Sigmoid colon (tissue), 7 donors: ENCODE data around the gene CDC42BPG. TPM values are rescaled to one million over a fixed set of nuclear protein-coding genes. Genes with fewer than 3 reads are reported as not detected.
A peak's percentile ranks its signal among the peaks of the same experiment; 100 is the strongest.

ENCODE experiments used
- DNase-seq: peaks from one replicate; pipeline ENCODE4 v3.0.0-alpha.2; 2019
- H3K27ac ChIP-seq, 4 donors: fragments of 200-600 bp; sonication (generic); one replicate each; pipeline ENCODE4 v1.5.1; 2016 to 2019; ENCODE audit warnings: mild to moderate bottlenecking in 1 of 4
- H3K27me3 ChIP-seq, 3 donors: fragments of 200-600 bp; sonication (generic); one replicate each; pipeline ENCODE4 v1.5.1; 2019; ENCODE audit warnings: mild to moderate bottlenecking in 1 of 3
- H3K36me3 ChIP-seq, 4 donors: fragments of 200-600 bp; sonication (generic); one replicate each; pipeline ENCODE4 v1.5.1; 2016 to 2019
- H3K4me1 ChIP-seq, 4 donors: fragments of 200-600 bp; sonication (generic); one replicate each; pipeline ENCODE4 v1.5.1; 2017 to 2019
- H3K4me3 ChIP-seq, 4 donors: fragments of 200-600 bp; sonication (generic); one replicate each; pipeline ENCODE4 v1.5.1; 2017 to 2019; ENCODE audit warnings: mild to moderate bottlenecking in 2 of 4, moderate library complexity in 1 of 4
- H3K9me3 ChIP-seq, 4 donors: fragments of 200-600 bp in 3 of 4; sonication (generic) in 3 of 4; one replicate each; pipeline versions ENCODE4 v1.5.1 to v1.6.1; 2013 to 2019
- CTCF ChIP-seq, 4 experiments: fragments of 450-650 bp in 3 of 4; fragments of 200-600 bp in 1 of 4; IDR thresholded peaks; one replicate each; pipeline ENCODE4 v1.5.1; 2016 to 2019; ENCODE audit warnings: antibody characterized with exemption in 4 of 4, mild to moderate bottlenecking in 3 of 4, moderate library complexity in 2 of 4
- EP300 ChIP-seq, 4 donors: sonication (generic); formaldehyde crosslinking; IDR thresholded peaks; one replicate each; pipeline ENCODE4 v1.6.1; 2017; ENCODE audit warnings: antibody characterized with exemption in 4 of 4
- POLR2A ChIP-seq, 2 donors: fragments of 450-650 bp; IDR thresholded peaks; one replicate each; pipeline ENCODE4 v1.6.1; 2016; ENCODE audit warnings: antibody characterized with exemption in 2 of 2, mild to moderate bottlenecking in 2 of 2, moderate library complexity in 2 of 2
- POLR2AphosphoS5 ChIP-seq, 4 donors: sonication (generic); formaldehyde crosslinking; IDR thresholded peaks; one replicate each; pipeline ENCODE4 v1.6.1; 2017; ENCODE audit warnings: antibody characterized with exemption in 4 of 4
- WGBS, 2 donors: extraction: QIAGEN DNeasy Blood & Tissue Kit; methylation state at CpG; one replicate each; pipeline ENCODE4 v1.1.7; 2013; 5-methylcytosine and 5-hydroxymethylcytosine counted together
- intact Hi-C: fragments of 100-400 bp; cut with DNase I; formaldehyde crosslinking; loops from one replicate; pipeline ENCODE4 v1.15.1; 2023
- polyA plus RNA-seq, 3 donors: library from polyadenylated mRNA; stranded (reverse); fragments of 200-250 nt; gene quantifications; one replicate each; pipeline ENCODE4 v1.2.3, GENCODE V29; 2013
- total RNA-seq, 4 donors: library from RNA; depleted of rRNA; stranded (reverse); fragments of >200 nt; gene quantifications; one replicate each; pipeline ENCODE4 v1.1.0, GENCODE V29; 2016
- donor health status: healthy with polysubstance abuse.
- donor health status: Bipolar disorder and iron deficiency.
- donor health status: healthy.

Gene CDC42BPG
- total and polyA plus RNA-seq, 7 donors, result 0.16 to 39.8 (median 10.3) TPM; not detected in 1

DNA sequence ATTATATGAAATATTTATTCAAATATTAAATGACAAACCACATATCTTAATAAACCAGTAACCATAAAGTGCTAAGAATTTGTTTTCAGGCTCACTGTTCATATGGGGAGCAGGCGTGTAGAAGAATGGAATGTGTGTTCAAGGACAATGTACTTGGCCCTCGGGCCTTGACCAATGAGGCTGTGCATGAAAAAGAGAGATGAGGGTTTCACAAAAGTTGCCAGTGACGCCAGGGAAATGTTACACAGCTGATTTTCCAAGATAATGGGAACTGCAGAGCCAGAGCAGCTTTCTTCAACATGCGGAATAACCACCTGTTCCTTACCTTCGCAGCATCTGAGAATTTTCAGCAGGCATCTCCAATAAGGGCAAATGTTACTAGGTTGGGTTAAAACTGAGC lies 70.3 kb downstream of the CDC42BPG start:
- TF ChIP-seq POLR2A (IDR thresholded peaks at IDR 0.05) (no peak), POLR2AphosphoS5 (IDR thresholded peaks at IDR 0.05) (no peak), EP300 (IDR thresholded peaks at IDR 0.05) (no peak), CTCF (IDR thresholded peaks at IDR 0.05) (no peak)
- peak overlapping the region in 2 of 4 donors; percentile 14 to 56 for H3K27ac ChIP-seq
- no peak for DNase-seq
- no peak overlapping the region for H3K4me3 ChIP-seq
- peaks cover 0 to 66% (median 50%) of the 10 kb centered on the region in 4 donors for H3K4me1 ChIP-seq
- WGBS, 2 donors, result 78 to 83% methylated on average over 5 of the region's 5 CpGs
- H3K36me3 ChIP-seq, result peaks cover 47 to 74% (median 64%) of the 10 kb centered on the region in 4 donors
- no peaks in the 10 kb centered on the region for H3K27me3 ChIP-seq
- intact Hi-C loops, result no loop called here
- no peaks in the 10 kb centered on the region for H3K9me3 ChIP-seq

Other genes with a start within 250 kb of the CDC42BPG start
- gene NRXN2, start 121.5 kb downstream of the CDC42BPG start, total RNA-seq, result 10 to 100 TPM in 2 of 4 donors, 1 to 10 TPM in 2; 6.8 to 20.5 (median 13.7) TPM
- 1 to 10 TPM in 2 of 3 donors, under 1 TPM in 1; 0.23 to 4.9 (median 3.0) TPM for gene NRXN2, start 121.5 kb downstream of the CDC42BPG start, polyA plus RNA-seq
- gene RASGRP2, start 100.5 kb downstream of the CDC42BPG start, total RNA-seq, result 10 to 100 TPM; 26.7 to 77.0 (median 27.8) TPM
- gene RASGRP2, start 100.5 kb downstream of the CDC42BPG start, polyA plus RNA-seq, result 100 to 1,000 TPM in 1 of 3 donors, 1 to 10 TPM in 2; 2.1 to 101 (median 4.8) TPM
- gene PYGM, start 84.7 kb downstream of the CDC42BPG start, total RNA-seq, result 10 to 100 TPM; 10.5 to 42.1 (median 27.1) TPM
- gene PYGM, start 84.7 kb downstream of the CDC42BPG start, polyA plus RNA-seq, result 1 to 10 TPM in 2 of 3 donors, under 1 TPM in 1; 0.23 to 2.1 (median 1.8) TPM
- gene SF1, start 66.1 kb downstream of the CDC42BPG start, total RNA-seq, result 100 to 1,000 TPM; 185 to 381 (median 294) TPM
- gene SF1, start 66.1 kb downstream of the CDC42BPG start, polyA plus RNA-seq, result 100 to 1,000 TPM in 1 of 3 donors, 10 to 100 TPM in 2; 36.5 to 126 (median 43.2) TPM
- gene MAP4K2, start 41.4 kb downstream of the CDC42BPG start, total RNA-seq, result 10 to 100 TPM; 11.5 to 23.5 (median 16.6) TPM
- gene MAP4K2, start 41.4 kb downstream of the CDC42BPG start, polyA plus RNA-seq, result 10 to 100 TPM in 2 of 3 donors, 1 to 10 TPM in 1; 9.0 to 19.8 (median 11.1) TPM
- gene MEN1, start 34.1 kb downstream of the CDC42BPG start, total RNA-seq, result 10 to 100 TPM in 1 of 4 donors, 1 to 10 TPM in 3; 6.8 to 12.7 (median 8.8) TPM
- gene MEN1, start 34.1 kb downstream of the CDC42BPG start, polyA plus RNA-seq, result 10 to 100 TPM in 2 of 3 donors, 1 to 10 TPM in 1; 9.0 to 26.1 (median 10.9) TPM
- 10 to 100 TPM; 38.5 to 73.1 (median 44.1) TPM for gene EHD1, start 34.0 kb upstream of the CDC42BPG start, total RNA-seq
- gene EHD1, start 34.0 kb upstream of the CDC42BPG start, polyA plus RNA-seq, result 10 to 100 TPM; 27.0 to 54.0 (median 29.4) TPM
- 10 to 100 TPM; 12.1 to 22.7 (median 14.4) TPM for gene ATG2A, start 72.6 kb upstream of the CDC42BPG start, total RNA-seq
- 10 to 100 TPM; 13.2 to 27.6 (median 19.4) TPM for gene ATG2A, start 72.6 kb upstream of the CDC42BPG start, polyA plus RNA-seq
- 10 to 100 TPM; 17.8 to 27.3 (median 21.3) TPM for gene PPP2R5B, start 80.0 kb upstream of the CDC42BPG start, total RNA-seq
- gene PPP2R5B, start 80.0 kb upstream of the CDC42BPG start, polyA plus RNA-seq, result 10 to 100 TPM; 15.6 to 23.4 (median 18.1) TPM
- 1 to 10 TPM in 1 of 4 donors, not detected in 3; 2.9 TPM for gene GPHA2, start 91.2 kb upstream of the CDC42BPG start, total RNA-seq
- gene GPHA2, start 91.2 kb upstream of the CDC42BPG start, polyA plus RNA-seq, result under 1 TPM in 1 of 3 donors, not detected in 2; 0.47 TPM
- not detected for gene MAJIN, start 127.5 kb upstream of the CDC42BPG start, total RNA-seq
- under 1 TPM in 1 of 3 donors, not detected in 2; 0.25 TPM for gene MAJIN, start 127.5 kb upstream of the CDC42BPG start, polyA plus RNA-seq
- gene BATF2, start 152.3 kb upstream of the CDC42BPG start, total RNA-seq, result 1 to 10 TPM; 1.8 to 4.7 (median 3.7) TPM
- 10 to 100 TPM; 11.6 to 31.3 (median 14.4) TPM for gene BATF2, start 152.3 kb upstream of the CDC42BPG start, polyA plus RNA-seq
- 100 to 1,000 TPM in 3 of 4 donors, 10 to 100 TPM in 1; 99.2 to 157 (median 136) TPM for gene ARL2, start 169.5 kb upstream of the CDC42BPG start, total RNA-seq
- 100 to 1,000 TPM in 2 of 3 donors, 10 to 100 TPM in 1; 92.9 to 124 (median 117) TPM for gene ARL2, start 169.5 kb upstream of the CDC42BPG start, polyA plus RNA-seq
- 10 to 100 TPM; 20.1 to 36.6 (median 25.2) TPM for gene SNX15, start 182.8 kb upstream of the CDC42BPG start, total RNA-seq
- 10 to 100 TPM; 21.8 to 31.4 (median 28.8) TPM for gene SNX15, start 182.8 kb upstream of the CDC42BPG start, polyA plus RNA-seq
- 10 to 100 TPM in 3 of 4 donors, 1 to 10 TPM in 1; 9.1 to 17.8 (median 14.1) TPM for gene SAC3D1, start 196.6 kb upstream of the CDC42BPG start, total RNA-seq
- gene SAC3D1, start 196.6 kb upstream of the CDC42BPG start, polyA plus RNA-seq, result 10 to 100 TPM; 10.2 to 20.3 (median 10.9) TPM
- 10 to 100 TPM; 29.9 to 73.1 (median 46.2) TPM for gene NAALADL1, start 213.9 kb upstream of the CDC42BPG start, total RNA-seq
- 10 to 100 TPM in 2 of 3 donors, 1 to 10 TPM in 1; 8.8 to 26.4 (median 16.2) TPM for gene NAALADL1, start 213.9 kb upstream of the CDC42BPG start, polyA plus RNA-seq
- 1 to 10 TPM in 2 of 4 donors, under 1 TPM in 1, not detected in 1; 0.33 to 7.5 (median 3.3) TPM for gene CDCA5, start 239.4 kb upstream of the CDC42BPG start, total RNA-seq
- 10 to 100 TPM in 1 of 3 donors, 1 to 10 TPM in 2; 1.2 to 21.5 (median 6.0) TPM for gene CDCA5, start 239.4 kb upstream of the CDC42BPG start, polyA plus RNA-seq
- 10 to 100 TPM; 26.1 to 38.8 (median 36.9) TPM for gene ZFPL1, start 239.6 kb upstream of the CDC42BPG start, total RNA-seq
- gene ZFPL1, start 239.6 kb upstream of the CDC42BPG start, polyA plus RNA-seq, result 10 to 100 TPM; 48.6 to 61.5 (median 52.9) TPM